Mesothelial cell of epicardium (in vitro differentiated cells): ENCODE results near the gene ZNF823. TPM values are rescaled to one million over a fixed set of nuclear protein-coding genes. Genes with fewer than 3 reads are reported as not detected.

Experiments
- DNase-seq, 2 experiments: peaks; one replicate each; pipeline ENCODE4 v3.0.0; 2021; ENCODE audit warnings: low spot score in 2 of 2; ENCODE audit not compliant: unreplicated experiment in 2 of 2
- H3K27ac Mint-ChIP-seq: 2 replicates; pipeline ENCODE4 v1.8.0; 2021; ENCODE audit warnings: mixed read lengths
- H3K27me3 Mint-ChIP-seq: 2 replicates; pipeline ENCODE4 v1.8.0; 2021; ENCODE audit warnings: low read depth, mixed read lengths
- H3K36me3 Mint-ChIP-seq: 2 replicates; pipeline ENCODE4 v1.8.0; 2021; ENCODE audit warnings: mixed read lengths
- H3K4me1 Mint-ChIP-seq: 2 replicates; pipeline ENCODE4 v1.8.0; 2021; ENCODE audit warnings: mixed read lengths
- H3K4me3 Mint-ChIP-seq: 2 replicates; pipeline ENCODE4 v1.8.0; 2021; ENCODE audit warnings: mild to moderate bottlenecking, moderate library complexity, mixed read lengths
- H3K9me3 Mint-ChIP-seq: 2 replicates; pipeline ENCODE4 v1.8.0; 2021; ENCODE audit warnings: mixed read lengths
- total RNA-seq: library from RNA; stranded (reverse); gene quantifications from 3 replicates; pipeline ENCODE4 v1.2.1, GENCODE V29; 2021
- TF ChIP-seq, protein P1 (sequence below): fragments of 200-600 bp; sonication (generic); IDR thresholded peaks from one replicate; pipeline ENCODE4 v1.5.0; 2021; ENCODE audit warnings: antibody characterized with exemption; ENCODE audit not compliant: unreplicated experiment

ZNF823 gene
- total RNA-seq, 1 donor from 2014 or later, result 8.9 TPM

DNA sequence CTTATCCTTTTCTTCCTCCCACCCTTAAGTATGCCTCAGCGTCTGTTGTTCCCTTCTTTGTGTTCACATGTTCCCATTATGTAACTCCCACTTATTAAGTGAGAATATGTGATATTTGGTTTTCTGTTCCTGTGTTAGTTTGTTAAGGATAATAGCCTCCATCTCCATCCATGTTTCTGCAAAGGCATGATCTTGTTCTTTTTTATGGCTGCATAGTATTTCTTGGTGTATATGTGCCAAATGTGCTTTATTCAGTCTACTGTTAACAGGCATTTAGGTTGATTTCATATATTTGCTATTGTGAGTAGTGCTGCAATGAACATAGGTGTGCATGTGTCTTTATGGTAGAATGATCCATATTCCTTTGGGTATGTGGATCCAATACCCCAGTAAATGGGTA, 24.9 kb upstream of the ZNF823 start:
- no peak for DNase-seq
- Mint-ChIP-seq H3K4me3 (no peak overlapping the region), H3K9me3 (peaks cover 21% of the 10 kb centered on the region), H3K27ac (no peak overlapping the region), H3K36me3 (peaks cover under 1% of the 10 kb centered on the region), H3K4me1 (peaks cover 12% of the 10 kb centered on the region), H3K27me3 (peaks cover 21% of the 10 kb centered on the region)
- TF ChIP-seq, protein P1, sequence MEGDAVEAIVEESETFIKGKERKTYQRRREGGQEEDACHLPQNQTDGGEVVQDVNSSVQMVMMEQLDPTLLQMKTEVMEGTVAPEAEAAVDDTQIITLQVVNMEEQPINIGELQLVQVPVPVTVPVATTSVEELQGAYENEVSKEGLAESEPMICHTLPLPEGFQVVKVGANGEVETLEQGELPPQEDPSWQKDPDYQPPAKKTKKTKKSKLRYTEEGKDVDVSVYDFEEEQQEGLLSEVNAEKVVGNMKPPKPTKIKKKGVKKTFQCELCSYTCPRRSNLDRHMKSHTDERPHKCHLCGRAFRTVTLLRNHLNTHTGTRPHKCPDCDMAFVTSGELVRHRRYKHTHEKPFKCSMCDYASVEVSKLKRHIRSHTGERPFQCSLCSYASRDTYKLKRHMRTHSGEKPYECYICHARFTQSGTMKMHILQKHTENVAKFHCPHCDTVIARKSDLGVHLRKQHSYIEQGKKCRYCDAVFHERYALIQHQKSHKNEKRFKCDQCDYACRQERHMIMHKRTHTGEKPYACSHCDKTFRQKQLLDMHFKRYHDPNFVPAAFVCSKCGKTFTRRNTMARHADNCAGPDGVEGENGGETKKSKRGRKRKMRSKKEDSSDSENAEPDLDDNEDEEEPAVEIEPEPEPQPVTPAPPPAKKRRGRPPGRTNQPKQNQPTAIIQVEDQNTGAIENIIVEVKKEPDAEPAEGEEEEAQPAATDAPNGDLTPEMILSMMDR, result no peak

DNA sequence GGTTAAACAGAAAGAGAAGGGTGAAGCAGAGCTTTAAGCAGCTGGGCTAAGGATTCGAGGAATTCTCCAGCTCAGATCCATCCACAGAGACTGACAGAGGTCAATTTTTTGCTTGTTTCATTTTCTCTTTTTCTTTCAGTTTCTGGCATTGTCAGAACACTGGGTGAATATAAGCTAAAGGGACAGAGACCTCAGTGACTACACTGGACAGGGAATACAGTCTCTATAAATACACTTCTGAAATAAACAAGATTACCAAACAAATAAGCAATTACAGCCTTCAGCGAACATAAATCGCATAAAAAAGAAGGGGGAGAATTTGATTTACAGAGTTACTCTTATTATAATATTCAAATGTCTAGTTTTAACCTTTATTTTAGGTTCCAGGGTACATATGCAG, 24.4 kb upstream of the ZNF823 start:
- peaks cover 12% of the 10 kb centered on the region for H3K4me1 Mint-ChIP-seq
- no peak overlapping the region for H3K27ac Mint-ChIP-seq
- H3K4me3 Mint-ChIP-seq, result no peak overlapping the region
- TF ChIP-seq, protein P1, result no peak
- no peaks in the 10 kb centered on the region for H3K36me3 Mint-ChIP-seq
- DNase-seq, result no peak
- H3K27me3 Mint-ChIP-seq, result peaks cover 21% of the 10 kb centered on the region
- peaks cover 21% of the 10 kb centered on the region for H3K9me3 Mint-ChIP-seq

DNA sequence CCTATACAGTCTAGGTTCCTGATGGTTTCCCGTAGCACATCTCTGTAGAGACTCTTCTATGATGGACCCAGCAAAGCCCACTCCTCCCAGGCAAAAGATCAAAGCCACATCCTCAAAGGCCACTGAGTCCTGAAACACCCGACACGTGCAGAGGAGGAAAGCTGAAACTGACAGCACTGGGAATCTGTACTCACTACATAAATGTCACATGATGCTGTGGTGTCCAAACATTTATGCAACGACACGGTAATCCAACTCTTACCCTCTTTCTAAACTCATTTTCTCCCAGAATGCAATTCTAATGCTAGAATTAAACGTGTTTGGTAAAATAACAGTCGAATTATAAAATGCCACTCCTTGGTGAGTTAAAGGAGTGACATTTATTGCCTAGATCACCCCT, 21.1 kb upstream of the ZNF823 start:
- Mint-ChIP-seq H3K36me3 (no peaks in the 10 kb centered on the region), H3K4me1 (no peaks in the 10 kb centered on the region), H3K9me3 (peaks cover 42% of the 10 kb centered on the region), H3K4me3 (no peak overlapping the region), H3K27ac (no peak overlapping the region), H3K27me3 (peaks cover 20% of the 10 kb centered on the region)
- no peak for DNase-seq
- TF ChIP-seq, protein P1, result no peak

DNA sequence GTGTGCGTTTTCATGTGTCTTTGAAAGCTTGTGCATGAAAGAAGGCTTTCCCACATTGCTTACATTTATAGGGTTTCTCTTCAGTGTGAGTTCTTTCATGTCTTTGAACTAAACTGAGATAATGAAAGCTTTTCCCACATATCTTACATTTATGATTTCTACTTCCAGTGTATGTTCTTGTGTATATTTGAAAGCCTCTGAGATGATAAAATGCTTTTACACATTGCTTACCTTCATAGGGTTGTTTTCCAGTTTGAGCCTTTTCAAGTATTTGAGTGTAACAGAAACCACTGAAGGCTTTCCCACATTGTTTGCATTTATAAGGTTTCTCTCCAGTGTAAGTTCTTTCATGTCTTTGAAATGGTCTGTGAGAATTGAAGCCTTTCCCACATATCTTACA, 18.2 kb upstream of the ZNF823 start:
- Mint-ChIP-seq H3K9me3 (peaks cover 47% of the 10 kb centered on the region), H3K27ac (no peak overlapping the region), H3K27me3 (peaks cover 4% of the 10 kb centered on the region), H3K4me1 (no peaks in the 10 kb centered on the region), H3K4me3 (no peak overlapping the region), H3K36me3 (no peaks in the 10 kb centered on the region)
- no peak for DNase-seq
- TF ChIP-seq, protein P1, result no peak

DNA sequence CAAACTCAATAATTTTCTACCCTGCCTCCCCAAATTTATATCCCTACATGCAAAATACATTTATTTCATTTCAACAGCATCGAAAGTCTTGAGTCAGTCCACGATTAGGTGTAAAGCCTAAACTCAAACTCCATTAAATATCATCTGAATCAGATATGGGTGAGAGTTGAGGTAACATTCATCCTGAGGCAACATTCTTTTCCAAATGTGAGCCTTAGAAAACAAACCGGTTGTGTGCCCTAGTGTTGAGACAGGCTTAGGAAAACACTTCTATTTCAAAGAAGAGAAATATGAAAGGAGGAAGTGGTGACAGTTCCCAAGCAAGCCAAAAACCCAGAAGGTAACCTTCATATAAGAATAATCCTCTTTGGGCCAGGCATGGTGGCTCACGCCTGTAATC, 15.9 kb upstream of the ZNF823 start:
- no peak for DNase-seq
- Mint-ChIP-seq H3K27ac (no peak overlapping the region), H3K36me3 (no peaks in the 10 kb centered on the region), H3K4me3 (no peak overlapping the region), H3K4me1 (no peaks in the 10 kb centered on the region), H3K9me3 (peaks cover 70% of the 10 kb centered on the region), H3K27me3 (peaks cover 1% of the 10 kb centered on the region)
- TF ChIP-seq, protein P1, result no peak

DNA sequence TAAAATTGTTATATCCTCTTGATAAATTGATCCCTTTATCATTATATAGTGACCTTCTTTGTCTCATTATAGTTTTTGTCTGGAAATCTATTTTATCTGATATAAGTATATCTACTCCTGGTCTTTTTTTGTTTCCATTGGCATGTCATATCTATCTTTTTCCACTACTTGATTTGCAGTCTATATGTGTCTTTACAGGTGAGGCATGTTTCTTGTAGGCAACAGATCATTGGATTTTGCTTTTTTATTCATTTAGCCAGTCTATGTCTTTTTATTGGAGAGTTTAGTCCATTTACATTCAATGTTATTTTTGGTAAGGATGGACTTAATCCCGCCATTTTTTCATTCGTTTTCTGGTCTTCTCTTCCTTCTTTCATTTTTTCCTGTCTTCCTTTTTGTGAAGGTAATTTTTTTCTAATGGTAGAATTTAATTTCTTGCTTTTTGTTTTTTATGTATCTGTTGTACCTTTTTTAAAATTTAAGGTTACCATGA, 13.5 kb upstream of the ZNF823 start:
- no peak for DNase-seq
- H3K4me3 Mint-ChIP-seq, result no peak overlapping the region
- TF ChIP-seq, protein P1, result no peak
- H3K36me3 Mint-ChIP-seq, result peaks cover 5% of the 10 kb centered on the region
- peaks cover 1% of the 10 kb centered on the region for H3K27me3 Mint-ChIP-seq
- no peak overlapping the region for H3K27ac Mint-ChIP-seq
- H3K9me3 Mint-ChIP-seq, result peaks cover 81% of the 10 kb centered on the region
- no peaks in the 10 kb centered on the region for H3K4me1 Mint-ChIP-seq
